HG03460 (cell line): ENCODE data around the gene JAZF1.

Experiments
- ATAC-seq: cut with Tn5 transposase; IDR thresholded peaks from one replicate; pipeline ENCODE4 v1.9.1; 2021; ENCODE audit not compliant: unreplicated experiment

The JAZF1 gene

DNA sequence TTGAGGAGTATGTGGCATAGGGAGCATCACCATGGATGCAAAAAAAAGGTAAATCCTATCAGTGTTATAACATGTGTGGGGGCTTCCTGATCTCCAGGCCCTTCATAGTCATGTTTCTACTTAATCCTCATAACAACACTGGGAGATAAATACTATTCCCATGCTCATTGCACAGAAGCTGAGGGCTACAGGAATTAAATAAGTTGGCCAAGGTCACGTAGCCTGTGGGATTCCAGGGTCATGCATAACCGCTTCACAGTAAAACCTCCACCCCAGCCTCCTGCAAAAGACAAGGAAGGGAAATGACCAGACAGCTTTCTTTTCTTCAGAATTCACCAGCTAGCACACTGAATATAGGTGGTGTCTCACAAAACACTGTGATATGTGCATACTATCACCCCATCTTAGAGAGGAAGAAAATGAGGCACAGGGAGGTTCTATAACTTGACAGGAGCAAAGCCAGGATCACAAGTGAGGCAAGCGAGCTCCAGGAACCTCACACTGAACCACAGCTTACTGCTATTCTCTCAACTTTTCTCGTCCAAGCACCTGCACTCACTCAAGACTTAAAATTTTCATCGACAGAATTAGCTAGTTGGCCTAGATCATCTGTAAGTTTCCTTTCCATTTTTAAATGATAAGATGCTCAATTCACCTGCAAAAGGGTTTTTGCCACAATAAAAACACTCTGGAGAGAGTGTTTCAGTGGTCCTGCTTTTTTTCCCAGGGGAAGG, 13.4 kb downstream of the JAZF1 start:
- ATAC-seq, result no peak

- no peak for ATAC-seq
These were observed 14.3 kb downstream of the JAZF1 start for GRCh38 chr7:28165961-28166955.

GRCh38 chr7:28165261-28165660, 15.3 kb downstream of the JAZF1 start:
- no peak for ATAC-seq

- ATAC-seq, result no peak
These were observed 16.6 kb downstream of the JAZF1 start for GRCh38 chr7:28163949-28164348.

GRCh38 chr7:28161331-28161730, 19.3 kb downstream of the JAZF1 start:
- ATAC-seq, result no peak

GRCh38 chr7:28160551-28160991, 20.0 kb downstream of the JAZF1 start:
- ATAC-seq, result no peak

DNA sequence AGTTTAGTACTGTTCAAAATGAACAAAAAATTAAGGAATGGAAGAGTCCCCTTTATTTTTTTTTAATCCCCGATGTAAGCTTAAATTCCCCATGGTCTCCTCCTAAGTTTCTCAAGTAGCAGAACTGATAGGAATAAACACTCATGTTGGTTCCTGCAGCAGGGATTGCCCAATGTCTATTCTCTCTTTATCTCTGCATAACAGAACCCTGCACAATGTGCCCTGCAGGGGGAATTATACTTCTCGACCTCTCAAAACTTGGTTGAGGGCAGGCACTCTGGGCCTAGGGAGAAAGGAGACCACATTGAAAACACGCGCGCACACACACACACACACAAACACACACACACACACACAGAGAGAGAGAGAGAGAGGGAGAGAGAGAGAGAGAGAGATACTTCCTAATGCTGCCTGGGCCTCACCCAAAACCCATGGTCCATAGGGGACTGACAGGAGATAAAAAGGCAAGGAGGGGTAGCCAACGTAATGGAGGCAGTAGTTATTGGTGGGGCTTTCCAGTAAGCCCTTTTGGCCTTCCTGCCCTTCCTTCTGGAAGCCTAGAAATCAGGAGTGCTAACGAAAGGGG, 22.7 kb downstream of the JAZF1 start:
- ATAC-seq, result no peak

DNA sequence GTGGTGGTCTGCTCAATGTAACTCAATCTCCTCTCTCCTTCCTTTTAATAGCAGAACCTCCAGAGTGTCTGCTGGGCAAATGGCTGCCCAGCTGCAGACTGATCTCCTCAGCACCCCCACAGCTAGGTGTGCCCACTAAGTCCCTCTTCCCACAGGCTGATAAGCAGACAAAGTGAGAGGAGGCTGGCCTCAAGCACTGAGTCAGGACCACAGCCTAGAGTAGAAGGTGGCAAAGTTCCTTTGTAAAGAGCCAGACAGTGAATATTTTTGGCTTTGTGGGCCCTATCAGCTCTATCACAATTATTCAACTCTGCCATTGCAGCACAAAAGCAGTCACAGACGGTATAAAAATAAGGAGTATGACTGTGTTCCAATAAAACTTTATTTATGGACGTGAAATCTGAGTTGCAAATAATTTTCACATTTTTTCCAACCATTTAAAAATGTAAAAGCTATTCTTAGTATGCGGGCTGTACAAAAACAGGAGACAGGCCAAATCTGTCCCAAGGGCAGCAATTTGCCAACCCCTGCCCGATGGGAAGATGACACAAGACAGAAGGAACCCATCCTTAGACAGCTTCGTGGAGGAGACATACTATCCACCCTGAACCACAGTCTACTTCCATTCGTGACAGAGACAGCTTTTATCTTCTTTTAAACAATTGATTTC, 23.4 kb downstream of the JAZF1 start:
- ATAC-seq, result no peak

GRCh38 chr7:28156401-28156800, 24.2 kb downstream of the JAZF1 start:
- no peak for ATAC-seq

- no peak for ATAC-seq
These were observed 24.6 kb downstream of the JAZF1 start for GRCh38 chr7:28155964-28156363.

DNA sequence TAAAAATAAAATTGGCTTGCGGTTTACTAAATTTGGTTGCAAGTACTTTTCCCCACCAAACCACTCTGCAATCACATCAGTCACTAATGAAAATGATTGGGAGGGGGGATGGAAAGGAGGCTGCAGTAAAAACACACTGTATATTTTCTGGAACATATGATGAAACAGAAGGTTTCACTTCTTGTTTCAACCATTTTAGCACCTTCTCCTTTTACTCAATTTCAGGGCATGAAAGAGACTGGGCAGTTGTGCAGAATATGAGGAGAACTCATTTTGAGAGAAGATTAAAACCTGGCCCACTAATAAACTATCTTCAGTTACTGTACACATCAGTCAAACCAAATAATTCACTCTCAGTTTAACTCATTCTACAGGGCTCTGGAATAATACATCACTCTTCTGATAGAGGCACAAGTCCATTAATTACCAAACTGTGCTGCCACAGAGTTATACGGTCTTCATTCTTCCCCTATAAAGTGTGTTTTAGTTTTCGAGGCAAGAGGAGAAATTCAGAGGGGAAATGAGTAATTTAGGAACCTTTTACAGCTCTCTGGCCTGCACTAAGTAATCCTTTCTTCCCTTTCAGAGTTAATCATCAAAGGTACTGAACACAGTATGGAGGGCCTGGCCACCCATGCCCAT, 25.5 kb downstream of the JAZF1 start:
- peak; percentile 79 for ATAC-seq

- ATAC-seq, result no peak
These were observed 28.0 kb downstream of the JAZF1 start for GRCh38 chr7:28152594-28152993.

DNA sequence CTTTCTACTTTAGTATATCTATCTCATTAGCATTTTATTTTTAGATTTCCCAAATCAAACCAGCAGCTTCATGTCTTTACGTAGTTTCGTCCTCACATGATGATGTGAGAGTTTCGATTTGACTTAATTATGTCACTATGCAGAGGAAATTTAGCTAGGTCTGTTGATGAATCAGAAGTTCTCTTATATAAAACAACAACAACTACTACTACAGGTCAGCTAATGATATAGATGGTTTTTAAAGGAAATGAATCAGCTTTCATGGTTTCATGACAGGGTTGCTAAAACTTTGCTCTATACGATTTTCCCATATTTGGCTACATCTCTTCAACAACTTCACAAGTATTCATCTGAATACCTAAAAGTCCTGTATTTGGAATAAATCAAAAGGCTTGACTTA, 28.6 kb downstream of the JAZF1 start:
- no peak for ATAC-seq

GRCh38 chr7:28149291-28150101, 31.1 kb downstream of the JAZF1 start:
- no peak for ATAC-seq

DNA sequence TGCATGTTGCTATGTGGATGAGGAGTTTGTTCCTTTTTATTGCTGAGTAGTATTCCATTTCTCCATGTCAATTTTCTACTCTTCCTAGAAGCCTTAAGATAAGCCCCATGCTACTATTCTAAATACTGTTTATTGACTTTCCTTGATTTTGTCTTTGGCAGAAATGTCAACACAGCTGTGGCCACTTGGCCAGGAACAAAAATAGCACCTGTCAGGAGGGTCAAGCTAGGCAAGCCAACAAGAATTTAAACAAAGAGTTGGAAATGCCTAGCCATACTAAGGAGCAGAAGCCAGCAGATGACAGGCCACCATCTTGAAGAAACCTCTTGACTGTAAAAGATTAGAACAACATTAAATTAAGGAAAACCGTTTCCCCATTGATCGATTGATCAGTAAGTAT, 34.7 kb downstream of the JAZF1 start:
- no peak for ATAC-seq

DNA sequence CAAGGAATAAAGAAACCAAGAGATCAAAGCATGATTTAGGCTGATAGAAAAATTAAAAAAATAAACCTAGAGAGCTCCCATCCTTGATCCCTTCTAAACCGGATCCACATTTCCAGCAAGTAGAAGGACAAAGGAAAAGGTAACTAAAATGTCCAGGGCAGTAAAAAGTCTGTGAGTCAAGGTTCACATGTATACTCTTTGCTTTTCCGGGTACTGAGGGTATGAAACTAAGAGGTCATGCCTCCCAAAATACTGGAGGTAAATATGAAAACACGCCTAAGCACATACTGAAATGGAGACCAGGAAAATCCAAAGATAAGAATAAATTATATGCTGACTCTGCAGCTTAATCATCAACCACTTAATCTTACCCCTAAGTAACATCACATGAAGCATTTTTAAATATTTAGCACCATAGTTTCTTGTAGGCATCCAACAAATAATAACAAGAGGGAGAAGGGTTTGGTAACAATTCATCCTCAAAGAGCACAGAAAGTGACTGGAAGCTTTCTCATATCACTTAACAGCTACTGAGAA, 35.4 kb downstream of the JAZF1 start:
- ATAC-seq, result no peak

GRCh38 chr7:28144266-28144665, 36.3 kb downstream of the JAZF1 start:
- ATAC-seq, result no peak

DNA sequence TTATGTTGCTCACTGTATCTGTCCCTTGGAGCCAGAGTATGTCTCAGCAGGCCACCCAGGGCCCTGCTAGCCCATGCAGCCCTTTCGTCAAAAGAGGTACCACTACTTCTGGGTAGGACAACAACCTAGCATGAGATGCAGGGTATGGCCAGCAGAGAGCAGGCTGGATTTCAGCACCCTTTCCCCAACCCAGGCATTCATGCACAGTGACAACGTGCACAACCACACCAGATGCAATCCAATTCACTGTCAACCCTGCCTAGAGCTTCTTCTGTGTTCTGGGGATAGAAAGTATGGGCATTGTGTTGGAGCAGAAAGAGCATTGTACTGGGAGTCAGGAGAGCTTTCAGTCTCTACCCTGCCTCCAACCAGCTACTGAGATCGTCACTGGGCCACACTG, 37.9 kb downstream of the JAZF1 start:
- no peak for ATAC-seq

GRCh38 chr7:28140979-28141378, 39.6 kb downstream of the JAZF1 start:
- ATAC-seq, result no peak
